NCI-H2171 (cell line): ENCODE results near the gene PLA2G4C.

Experiments
- DNase-seq: peaks from one replicate; lab custom pipeline; 2025; lab: John Stamatoyannopoulos, UW

The PLA2G4C gene

GRCh38 chr19:48053076-48053475 lies 57.5 kb downstream of the PLA2G4C start:
- DNase-seq, result no peak

DNA sequence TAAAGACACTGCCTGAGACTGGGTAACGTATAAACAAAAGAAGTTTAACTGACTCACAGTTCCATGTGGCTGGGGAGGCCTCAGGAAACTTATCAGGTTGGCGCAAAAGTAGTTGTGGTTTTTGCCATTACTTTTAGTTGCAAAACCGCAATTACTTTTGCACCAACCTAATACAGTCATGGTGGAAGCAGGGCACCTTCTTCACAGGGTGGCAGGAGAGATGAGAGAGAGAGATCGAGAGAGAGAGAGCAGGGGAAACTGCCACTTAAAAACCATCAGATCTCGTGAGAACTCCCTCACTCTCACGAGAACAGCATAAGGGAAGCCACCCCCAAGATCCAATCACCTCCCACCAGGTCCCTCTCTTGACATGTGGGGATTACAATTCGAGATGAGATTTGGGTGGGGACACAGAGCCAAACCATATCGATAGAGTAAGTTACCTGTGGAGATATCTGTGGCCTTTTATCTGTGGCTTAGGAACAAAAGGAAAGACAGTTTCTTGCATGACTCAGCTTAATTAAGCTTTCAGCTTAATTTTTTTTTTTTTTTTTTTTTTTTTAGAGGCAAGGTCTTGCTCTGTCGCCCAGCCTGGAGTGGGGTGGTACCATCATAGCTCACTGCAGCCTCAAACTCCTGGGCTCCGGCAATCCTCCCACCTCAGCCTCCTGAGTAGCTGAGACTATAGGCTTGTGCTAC lies 59.1 kb downstream of the PLA2G4C start:
- no peak for DNase-seq

- DNase-seq, result no peak
Observed at GRCh38 chr19:48044561-48044960, 66.1 kb downstream of the PLA2G4C start.

DNA sequence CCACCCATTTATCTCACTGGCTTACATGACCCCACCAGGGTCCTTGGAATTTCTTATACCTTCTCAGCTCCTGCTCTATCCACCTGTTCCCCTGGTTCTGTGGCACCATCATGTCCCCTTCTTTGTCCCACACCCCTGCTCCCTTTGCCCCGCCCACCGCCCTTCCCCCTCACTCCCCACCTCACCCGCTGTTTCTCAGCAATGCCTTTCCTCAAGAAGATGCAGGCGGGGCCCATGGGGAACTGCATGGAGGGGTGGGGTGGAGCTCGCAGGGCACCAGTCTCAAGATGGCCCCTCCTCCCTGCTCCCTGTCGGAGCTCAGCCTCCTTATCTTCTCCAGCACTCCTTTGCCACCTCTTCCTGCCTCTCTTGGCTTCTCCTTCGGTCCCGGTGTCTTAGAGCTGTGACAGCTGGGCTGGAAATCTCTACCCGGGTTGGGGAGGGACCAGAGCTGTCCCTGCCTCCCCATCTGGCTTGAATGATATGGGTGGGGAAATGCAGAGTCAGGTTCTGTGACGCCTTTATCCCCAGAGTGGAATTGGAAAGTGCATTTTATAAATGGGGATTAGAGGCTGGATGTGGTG lies 66.8 kb downstream of the PLA2G4C start, which contains the start of gene CABP5:
Gene CABP5 (minus strand): TSS at position 405 of the 584 bp plus-strand sequence. CDS start 157 bp downstream, at position 248.
- DNase-seq, result no peak

- no peak for DNase-seq
Observed at GRCh38 chr19:48041877-48042580, 68.6 kb downstream of the PLA2G4C start.

DNA sequence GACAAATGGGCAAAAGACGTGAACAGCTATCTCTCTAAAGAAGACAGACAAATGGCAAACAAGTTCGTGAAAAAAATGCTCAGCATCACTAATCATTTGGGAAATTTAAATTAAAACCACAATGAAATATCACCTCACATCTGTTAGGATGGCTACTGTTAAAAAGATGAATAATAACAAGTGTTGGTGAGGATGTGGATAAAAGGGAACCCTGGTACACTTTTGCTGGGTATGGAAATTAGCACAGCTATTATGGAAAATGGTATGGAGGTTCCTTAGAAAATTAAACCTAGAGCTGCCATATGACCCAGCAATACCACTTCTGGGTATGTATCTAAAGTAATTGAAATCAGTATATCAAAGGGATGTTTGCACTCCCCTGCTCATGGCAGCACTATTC lies 73.9 kb downstream of the PLA2G4C start:
- no peak for DNase-seq

- no peak for DNase-seq
Observed at GRCh38 chr19:48033604-48034003, 77.0 kb downstream of the PLA2G4C start.

- no peak for DNase-seq
Observed at GRCh38 chr19:48030073-48030472, 80.5 kb downstream of the PLA2G4C start.

GRCh38 chr19:48029431-48029830 lies 81.2 kb downstream of the PLA2G4C start:
- no peak for DNase-seq

- DNase-seq, result no peak
Observed at GRCh38 chr19:48025480-48025879, 85.1 kb downstream of the PLA2G4C start.

- DNase-seq, result no peak
Observed at GRCh38 chr19:48023518-48023917, 87.1 kb downstream of the PLA2G4C start.

- DNase-seq, result no peak
Observed at GRCh38 chr19:48023011-48023410, 87.6 kb downstream of the PLA2G4C start.

- DNase-seq, result no peak
Observed at GRCh38 chr19:48020686-48021085, 89.9 kb downstream of the PLA2G4C start.

- no peak for DNase-seq
Observed at GRCh38 chr19:48010932-48011758, 99.5 kb downstream of the PLA2G4C start.

GRCh38 chr19:48006762-48007161 lies 103.9 kb downstream of the PLA2G4C start:
- DNase-seq, result no peak

DNA sequence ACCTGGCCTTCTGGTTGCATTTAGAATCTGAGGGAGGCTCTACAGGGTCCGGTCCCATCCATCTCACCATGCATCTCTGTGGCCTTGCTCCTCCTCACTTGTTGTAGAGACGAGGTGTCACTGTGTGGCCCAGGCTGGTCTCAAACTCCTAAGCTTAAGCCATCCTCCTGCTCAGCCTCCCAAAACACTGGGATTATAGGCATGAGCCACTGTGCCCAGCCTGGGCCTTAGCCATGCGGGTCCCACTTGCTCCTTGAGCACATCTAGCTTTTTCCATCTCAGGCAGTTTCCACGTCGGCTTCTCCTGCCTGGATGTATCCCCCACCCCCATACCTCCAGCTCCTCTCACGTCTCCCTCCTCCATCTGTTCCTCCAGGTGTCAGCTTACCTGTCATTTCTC lies 106.4 kb downstream of the PLA2G4C start:
- no peak for DNase-seq

DNA sequence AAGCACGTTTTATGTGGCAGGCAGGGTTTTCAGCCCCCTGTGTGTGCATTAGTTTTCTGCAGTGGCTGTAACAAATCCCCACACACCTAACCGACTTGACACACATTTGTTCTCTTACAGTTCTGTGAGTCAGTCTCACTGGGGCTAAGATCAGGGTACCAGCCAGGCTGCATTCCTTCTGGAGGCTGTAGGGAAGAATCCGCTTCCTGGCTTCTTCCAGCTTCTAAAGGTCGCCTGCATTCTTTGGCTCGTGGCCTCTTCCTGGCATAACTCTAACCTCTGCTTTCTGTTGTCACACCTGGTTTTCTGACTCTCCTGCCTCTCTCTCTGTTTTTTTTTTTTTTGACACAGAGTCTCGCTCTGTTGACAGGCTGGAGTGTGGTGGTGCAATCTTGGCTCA lies 109.8 kb downstream of the PLA2G4C start:
- no peak for DNase-seq

GRCh38 chr19:47998800-47999199 lies 111.8 kb downstream of the PLA2G4C start:
- DNase-seq, result no peak
